HCEC 1CT (cell line): ENCODE measurements around the gene RSAD1.
"Not testable (repeated sequence)": the region's sequence is repeated elsewhere in the genome, so short reads cannot be mapped to it uniquely, and the experiment has no call there.

Experiments
- DNase-seq: peaks from one replicate; pipeline ENCODE4 v3.0.0-alpha.2; 2017

RSAD1 gene

DNA sequence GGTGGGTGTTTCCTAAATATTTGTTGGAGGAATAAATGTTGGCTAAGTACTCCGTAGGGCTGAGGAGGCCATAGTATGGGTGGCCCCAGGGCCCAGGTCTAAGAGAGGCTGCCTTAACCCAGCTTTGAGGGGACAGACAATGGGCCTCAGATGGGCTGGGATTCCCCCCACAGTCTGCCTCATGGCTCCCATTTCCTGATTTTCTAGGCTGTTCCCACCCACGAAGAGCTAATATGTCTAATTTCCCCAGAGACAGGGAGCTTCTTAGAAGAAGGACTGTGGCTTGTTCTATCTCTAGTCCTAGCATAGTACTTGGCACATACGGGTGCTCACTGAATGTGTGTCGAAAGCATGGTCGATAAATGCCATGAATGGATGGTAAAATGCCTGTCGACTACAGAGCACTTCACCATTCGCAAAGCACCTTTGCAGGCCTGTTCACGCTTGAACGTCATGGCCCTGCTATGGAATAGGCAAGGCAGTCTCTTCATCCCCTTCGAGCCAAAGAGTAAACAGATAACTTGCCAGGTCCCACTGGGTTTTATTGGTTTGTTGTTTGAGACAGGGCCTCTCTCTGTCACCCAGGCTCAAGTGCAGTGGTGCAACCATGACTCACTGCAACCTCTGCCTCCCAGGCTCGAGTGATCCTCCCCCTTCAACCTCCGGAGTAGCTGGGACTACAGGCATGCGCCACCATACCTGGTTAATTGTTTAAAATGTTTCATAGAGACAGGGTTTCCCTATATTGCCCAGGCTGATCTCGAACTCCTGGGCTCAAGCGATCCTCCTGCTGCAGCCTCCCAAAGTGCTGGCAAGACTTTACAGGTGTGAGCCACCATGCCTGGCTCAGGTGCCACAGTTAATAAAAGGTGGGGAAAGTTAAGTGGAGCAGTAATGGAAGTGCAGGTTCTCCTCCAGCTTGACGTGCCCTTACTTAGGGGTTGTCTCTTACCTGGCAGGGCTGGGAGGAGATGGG, 19.7 kb upstream of the RSAD1 start:
- peak; percentile 15 for DNase-seq

DNA sequence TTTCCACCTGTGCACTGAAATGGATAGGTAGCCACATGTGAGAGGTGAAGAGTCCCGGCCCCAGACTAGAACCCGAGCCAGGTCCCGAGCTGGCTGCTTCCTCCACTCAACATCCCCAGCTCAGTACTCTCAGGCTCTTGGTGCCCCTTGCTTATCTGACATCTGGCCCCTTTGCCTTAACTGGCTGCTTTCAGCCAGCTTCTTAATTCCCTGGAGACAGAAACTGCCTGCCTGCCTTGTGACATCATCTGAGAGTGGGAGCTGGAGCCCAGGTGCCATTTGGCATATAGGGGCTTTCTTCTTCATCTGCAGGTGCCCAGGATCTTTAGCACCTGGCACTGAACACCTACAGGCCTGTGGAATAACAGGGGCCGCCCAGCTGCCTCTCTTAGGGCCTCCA, 18.9 kb upstream of the RSAD1 start:
- DNase-seq: no peak

DNA sequence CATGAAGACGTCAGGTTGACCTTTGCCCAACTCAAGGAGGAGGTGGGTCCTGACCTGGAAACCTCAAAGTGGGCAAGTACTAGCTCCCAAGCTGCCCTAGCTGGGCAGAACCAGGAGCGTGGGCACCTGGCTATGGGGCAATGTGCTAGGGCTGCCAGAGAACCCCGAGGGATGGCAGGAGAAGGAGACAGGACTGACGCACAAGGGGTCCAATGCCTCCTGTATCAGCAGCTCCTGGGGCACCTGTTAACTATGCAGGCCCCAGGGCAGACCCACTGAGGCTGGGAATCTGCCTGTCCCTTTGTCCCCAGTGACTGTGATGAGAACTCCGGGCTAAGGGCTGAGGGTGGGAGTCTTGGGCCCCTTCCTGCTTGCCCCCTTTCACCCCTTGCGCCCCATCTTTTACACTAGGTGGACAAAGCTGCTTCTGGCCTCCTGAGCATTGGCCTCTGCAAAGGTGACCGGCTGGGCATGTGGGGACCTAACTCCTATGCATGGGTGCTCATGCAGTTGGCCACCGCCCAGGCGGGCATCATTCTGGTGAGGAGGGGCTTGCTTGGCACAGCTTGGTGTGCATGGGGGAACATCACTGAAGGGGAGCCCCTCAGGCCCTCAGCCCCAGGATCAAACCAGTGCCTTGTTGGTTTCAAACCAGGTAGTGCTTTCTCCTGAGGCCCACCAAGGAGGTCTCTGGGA, 17.7 kb upstream of the RSAD1 start:
- no peak for DNase-seq

DNA sequence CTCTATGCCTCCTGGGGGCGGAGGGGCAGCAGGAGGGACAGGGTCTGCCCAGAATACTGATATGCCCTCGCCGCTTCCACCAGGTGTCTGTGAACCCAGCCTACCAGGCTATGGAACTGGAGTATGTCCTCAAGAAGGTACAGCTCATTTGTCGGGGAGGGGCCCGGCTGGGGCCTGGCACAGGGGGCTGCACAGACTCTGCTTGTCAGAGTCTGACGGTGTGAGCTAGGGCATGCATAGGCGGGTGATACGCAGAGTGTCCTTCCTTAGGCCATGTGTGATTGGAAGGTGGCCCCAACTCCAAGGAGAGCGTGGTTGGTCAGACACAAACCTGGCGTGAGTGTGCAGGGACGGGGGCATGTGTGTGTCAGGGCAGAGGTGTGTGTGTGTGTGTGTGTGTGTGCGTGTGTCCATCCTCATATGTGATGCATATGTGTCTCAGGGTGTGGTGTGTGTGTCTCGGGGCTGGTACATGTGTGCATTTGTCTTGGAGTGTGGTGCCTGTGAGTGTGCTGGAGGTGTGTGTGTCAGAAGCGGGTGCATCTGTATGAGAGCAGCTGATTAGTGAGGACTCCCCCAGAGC, 17.0 kb upstream of the RSAD1 start:
- no peak for DNase-seq

DNA sequence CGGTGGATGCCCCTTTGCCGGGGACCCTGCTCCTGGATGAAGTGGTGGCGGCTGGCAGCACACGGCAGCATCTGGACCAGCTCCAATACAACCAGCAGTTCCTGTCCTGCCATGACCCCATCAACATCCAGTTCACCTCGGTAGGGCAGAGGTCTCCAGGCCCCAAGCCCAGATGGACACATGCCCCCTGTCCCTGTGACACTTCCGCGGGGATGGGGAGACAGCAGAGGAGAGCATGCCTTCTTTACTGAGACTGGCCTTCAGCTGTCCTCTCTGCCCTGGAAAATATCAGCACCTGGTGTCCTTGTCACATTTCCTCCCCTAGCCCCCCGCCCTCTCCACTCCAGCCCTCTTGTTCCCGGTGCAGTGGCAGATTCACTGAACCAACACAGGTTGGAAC, 16.2 kb upstream of the RSAD1 start:
- DNase-seq: no peak

DNA sequence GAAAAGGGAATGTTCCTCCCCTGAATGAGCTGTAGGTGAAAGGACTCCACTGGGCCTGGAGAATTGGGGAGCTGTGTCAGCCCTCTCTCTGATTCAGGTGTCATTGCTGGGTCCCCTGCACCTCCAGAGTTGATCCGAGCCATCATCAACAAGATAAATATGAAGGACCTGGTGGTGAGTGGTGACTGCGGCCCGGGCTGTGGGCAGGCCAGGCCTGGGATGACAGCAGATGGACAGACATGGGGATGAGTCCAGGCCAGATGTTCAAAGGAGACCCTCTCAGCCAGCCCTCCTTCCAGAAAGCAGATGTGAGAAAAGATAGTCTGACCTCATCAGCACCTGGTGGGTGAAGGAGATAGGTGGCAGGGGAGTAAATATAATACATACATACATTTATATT, 14.5 kb upstream of the RSAD1 start:
- no peak for DNase-seq

DNA sequence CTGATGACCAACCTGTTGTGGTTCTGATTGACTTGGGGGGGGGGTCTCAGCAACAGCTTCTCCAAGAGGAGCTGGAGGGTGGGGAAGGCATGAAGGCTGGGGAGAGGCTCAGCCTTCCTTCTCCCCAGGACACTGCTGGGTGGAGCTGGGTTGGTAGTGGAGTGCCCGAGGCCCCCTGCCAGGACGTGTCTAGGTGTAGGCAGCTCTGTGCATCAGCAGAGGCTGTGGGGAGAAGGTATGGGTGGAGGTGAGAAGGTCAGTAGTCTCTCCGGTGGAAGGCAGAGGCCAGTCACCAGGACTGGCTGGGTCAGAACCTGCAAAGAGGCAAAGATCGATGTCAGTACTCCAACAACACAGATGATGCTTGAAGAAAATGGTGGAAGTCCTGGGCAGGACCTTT, 13.9 kb upstream of the RSAD1 start:
- DNase-seq: no peak

DNA sequence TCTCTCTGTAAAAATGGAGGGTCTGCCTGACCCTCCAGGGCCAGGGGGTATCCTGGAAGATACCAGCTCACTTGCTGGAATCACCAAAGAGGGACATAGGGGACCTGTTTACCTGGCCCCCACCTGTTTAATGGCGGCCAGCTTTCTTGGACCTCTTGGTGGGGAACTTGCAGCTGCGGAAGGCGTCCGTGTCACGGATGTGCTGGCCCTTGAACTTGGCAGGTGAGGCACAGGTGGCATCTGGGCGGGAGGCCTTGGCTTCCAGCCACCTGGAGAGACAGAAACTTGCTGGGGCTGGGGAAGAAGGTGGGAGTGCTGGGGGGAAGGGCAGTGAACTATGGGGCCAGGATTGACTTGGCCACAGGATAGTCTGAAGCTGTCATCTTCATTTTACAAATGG, 13.5 kb upstream of the RSAD1 start:
- DNase-seq: no peak

DNA sequence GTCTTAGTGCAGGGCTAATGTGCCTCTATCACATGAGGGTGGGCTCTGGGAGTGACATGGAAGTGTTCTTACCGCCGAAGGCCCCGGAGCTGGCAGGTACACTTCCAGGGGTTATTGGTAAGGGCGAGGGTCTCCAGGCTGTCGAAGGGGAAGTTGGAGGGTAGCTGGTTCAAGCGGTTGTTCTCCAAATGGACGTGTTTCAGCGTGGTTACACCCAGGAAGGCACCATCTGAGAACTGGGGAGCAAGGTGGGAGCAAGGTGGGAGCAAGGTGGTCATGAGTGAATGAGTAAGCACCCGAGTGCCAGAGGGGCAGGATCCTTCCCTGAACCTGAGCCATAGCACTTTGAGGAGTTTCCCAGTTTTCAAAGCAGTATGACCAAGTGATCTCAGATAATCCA, 13.0 kb upstream of the RSAD1 start:
- DNase-seq: no peak

DNA sequence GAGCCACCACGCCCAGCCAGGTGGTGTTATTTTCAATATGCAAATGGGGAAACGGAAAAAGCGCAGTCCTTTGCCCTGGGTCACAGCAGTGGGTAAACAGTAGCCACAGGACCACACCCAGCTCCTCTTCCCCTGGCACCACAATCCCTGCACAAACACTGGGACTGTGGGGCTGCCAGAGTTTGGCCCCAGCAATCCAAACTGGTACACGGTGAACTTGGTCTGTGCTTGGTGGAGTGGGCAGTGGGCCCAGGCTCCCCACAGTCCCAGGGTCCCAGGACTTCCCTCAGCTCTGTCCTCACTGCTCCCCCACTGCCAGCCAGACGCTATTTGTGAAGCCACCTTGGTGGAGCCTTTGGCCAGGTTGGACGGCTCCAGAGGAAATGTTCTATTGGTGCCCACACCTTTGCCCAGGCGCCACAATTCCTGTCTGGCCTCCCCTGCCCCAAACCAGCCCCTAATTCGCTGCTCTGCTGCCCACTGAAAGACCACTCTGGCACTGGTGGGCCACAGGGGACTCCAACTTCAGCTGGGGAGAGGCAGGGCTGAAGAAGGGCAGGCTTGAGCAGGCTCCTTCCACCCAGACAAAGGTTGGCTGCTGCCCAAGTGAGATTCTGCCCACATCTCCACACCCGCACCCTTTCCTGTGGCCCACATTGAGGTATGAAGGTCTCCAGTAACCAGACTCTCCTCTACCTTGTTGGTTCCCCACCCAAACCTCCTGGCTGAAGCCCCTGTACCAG, 12.1 kb upstream of the RSAD1 start:
- DNase-seq: no peak

DNA sequence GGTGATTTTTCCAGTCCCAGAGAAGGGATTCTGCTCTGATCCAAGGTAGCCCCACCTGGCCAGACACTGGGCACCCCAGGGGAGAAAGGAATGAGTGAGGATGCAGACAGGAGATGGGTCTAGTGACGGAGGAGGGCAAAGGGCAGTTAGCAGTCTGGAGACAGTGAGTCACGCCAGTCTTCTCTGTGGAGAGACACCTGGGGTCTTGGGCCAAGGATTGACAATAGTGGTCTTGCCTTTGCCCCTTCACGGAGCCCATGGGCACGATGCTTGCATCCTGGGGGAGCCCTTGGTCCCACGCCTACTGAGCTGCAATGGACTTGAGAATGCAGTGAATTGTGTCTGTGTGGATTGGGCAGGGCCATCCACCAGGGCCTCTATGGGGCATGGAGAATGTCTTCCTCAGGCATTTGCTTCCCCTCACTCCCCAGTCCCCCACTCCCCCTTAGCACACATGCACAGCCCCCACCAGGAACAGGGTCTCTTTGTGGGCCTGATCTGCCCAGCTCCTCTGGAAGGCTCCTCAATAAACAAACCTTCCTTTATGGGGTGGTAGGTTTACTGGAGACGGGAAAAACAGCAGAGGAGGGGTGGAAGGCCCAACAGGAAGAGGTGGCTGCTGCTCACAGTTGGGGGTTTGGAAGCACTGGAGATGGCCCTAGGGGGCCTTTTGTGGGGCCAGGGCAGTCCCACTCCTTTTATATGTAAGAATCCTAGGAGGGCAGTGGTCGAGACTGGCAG, 11.4 kb upstream of the RSAD1 start:
- no peak for DNase-seq

DNA sequence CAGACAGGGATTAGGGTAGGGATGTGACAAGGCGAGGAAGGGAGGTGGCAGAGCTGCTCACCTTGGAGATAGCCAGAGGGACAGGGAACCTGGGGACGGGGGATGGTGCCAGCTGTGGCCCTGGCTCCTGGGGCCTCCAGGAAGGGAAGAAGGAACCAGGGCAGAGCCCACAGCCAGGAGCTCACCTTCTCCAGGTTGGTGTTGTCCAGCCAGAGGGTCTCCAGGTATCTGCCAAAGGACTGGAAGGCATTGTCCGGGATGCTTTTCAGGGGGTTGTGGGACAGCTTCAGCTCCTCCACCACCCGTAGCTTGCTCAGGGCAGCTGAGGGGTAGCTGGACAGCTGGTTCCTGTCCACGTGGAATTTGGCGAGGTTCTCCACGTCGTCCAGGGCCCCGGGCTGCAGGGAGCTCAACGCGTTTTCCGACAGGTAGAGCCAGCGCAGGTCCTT, 10.8 kb upstream of the RSAD1 start:
- no peak for DNase-seq

DNA sequence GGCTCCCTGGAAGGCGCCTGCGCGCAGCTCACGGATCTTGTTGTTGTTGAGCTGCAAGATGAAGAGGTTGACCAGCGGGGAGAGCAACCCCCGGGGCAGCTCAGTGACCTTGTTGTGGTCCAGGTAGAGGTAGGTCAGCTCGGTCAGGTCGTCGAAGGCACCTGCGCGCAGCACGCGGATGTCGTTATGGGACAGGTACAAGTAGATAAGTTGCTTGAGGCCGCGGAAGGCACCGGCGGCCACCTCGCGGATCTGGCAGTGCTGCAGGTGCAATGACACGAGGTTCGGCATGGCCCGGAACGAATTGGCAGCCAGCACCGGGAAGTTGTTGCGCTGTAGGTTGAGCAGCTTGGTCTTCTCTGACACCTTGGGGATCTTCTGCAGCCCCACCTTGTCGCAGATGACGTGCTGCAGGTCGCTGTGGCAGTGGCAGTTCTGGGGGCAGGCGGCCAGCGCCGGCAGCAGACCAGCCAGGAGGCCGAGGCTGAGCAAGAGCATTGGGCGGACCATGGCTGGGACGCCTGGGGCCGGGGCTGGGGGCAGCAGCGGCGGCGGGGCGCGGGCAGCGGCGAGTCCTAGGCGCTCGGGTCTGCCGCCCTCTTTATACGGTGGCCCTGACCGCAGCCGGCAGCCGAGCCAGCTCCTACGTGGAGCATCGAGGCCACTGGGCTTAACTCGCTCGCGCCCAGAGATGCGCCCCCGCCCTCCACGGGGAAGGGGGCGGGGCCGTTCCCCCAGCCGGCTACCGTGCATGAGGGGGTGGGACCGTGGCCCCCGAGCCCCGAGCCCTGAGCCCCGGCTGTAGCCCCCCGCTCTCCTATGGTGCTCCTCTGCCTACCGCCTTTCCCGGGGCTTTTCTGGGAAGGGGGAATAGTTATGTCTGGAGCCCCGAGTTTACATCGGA, 10.1 kb upstream of the RSAD1 start, which contains the start of gene CHAD:
TSS of gene CHAD (minus strand) at position 577 of the 904 bp plus-strand sequence. CDS start at position 510, 67 bp downstream.
- no peak for DNase-seq

DNA sequence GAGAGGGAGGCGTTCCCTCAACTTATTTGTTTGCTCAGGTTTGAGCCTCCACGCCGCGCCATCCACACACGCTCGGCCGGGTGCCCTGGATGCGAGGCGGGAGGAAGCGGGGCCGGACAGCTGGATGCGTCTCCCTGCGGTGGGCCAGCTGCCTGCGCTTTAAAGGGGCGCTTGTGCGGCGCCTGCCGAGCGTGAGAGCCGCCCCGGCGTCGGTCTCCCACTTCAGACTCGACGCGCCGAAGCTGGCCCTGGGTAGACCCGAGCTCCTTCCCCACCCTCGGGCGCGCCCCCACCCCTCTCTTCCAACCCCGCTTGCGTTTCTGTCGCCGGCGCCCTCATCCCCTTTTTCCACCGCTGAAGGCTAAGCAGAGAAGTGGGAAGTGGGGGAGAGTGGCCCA, 9.5 kb upstream of the RSAD1 start:
- no peak for DNase-seq

DNA sequence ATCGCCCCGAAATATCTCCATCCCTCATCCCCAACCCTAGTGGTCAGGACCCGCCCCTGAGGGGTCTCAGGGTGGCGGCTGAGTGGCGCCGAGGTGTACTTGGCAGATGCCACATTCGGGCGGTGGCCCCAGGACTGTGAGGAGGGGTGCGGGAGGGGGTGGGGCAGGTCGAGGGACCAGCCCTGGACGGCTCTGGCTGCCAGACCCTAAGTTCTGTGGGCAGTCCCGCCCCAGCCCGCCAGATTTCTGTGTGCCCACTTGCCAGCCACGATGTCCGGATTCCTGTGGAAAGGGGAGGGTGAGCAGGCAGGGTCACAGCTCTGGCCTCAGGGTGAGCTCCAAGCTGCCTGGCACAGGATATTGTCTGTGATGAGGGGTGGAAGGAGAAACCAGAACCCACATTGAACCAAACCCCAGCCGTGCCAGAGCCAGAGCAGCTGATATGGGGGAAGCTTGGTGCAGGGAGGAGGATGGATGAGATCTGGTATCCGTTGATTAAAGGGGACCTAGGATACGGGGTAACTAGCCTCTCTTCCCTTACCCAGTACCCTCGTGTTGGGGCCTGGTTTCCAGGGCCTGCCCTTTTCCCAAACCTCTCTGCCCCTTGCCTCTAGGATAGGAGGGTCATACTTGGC, 8.9 kb upstream of the RSAD1 start:
- no peak for DNase-seq

DNA sequence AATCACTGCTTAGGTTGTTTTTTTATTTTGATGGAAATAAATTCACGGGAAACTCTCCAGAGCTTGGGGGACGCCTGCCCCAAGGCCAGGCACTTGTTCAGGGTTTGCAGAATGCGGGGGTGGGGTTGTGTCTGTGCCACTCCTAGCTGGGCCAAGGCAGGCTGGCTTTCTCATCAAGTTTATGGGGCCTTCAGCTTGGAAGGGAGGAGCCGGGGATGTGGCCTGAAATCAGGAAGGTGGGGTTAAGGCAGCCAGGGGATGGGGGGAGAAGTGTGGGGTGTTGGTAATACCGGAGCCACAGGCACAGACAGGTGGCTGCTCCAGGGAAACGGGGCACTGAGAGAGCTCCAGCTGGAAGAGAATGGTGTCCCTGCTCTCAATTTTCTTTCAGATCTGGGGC, 8.2 kb upstream of the RSAD1 start:
- no peak for DNase-seq

DNA sequence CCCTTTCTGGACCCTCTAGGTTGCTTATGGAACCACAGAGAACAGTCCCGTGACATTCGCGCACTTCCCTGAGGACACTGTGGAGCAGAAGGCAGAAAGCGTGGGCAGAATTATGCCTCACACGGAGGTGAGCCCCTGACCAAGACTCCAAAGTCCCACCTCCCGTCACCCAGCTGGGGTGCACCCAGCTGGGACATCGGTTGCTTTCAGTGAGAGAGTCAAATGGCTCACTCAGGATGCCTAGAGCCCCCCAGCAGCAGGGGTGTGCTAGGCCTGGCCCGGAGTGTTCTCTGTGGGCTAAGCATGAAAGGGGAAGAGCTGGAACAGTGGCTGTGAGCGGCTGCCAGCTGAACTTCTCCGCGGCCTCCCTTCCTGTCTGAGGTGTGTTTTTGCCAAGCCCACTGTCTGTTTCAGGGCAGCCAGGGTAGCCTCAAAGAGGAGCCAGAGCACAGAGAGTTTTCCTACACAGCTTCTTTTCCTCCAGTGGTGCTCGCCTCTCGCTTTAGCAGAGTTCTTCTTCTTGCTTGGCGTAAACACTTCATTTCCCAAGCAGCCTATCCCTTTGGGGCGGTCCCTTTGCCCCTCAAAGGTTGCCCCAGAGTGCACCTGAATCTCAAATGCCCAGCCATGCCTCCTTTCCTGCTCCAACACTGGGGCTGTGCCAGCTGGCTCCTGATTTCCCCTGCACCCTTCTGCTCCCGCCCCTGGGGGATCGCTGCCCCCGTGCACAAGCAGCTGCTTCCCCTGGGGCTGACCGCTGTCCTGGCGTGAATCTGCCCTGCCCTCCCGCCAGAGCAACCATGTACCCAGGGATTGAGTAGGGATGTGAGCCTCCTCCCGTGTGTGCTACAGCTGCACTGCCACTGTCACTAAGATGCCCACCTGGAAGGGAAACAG, 7.4 kb upstream of the RSAD1 start:
- no peak for DNase-seq

DNA sequence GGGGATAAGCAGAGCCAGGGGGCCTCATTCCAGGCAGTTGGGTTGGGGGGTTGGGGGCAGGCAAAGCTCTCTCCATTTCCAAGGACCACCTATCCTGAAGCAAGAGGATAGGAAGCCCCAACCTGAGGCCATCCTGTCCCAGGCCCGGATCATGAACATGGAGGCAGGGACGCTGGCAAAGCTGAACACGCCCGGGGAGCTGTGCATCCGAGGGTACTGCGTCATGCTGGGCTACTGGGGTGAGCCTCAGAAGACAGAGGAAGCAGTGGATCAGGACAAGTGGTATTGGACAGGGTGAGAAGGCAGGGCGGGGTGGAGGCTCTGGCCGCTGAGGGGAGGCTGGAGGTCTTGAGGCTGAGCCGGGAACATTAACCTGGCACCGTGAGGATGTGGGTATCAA, 6.4 kb upstream of the RSAD1 start:
- no peak for DNase-seq

DNA sequence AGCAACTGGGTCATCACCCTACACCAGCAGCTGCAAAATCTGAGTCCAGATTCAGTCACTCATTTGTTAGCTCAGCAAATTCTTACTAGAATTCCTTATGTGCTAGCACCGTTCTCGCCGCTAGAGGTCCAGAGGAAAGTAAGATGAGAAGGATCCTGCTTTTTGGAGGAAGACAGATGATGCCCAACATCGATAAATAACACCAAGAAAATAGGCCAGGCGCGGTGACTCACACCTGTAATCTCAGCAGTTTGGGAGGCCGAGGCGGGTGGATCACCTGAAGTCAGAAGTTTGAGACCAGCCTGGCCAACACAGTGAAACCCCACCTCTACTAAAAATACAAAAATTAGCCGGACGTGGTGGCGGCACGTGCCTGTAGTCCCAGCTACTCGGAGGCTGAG, 5.9 kb upstream of the RSAD1 start:
- DNase-seq: not testable (repeated sequence)

DNA sequence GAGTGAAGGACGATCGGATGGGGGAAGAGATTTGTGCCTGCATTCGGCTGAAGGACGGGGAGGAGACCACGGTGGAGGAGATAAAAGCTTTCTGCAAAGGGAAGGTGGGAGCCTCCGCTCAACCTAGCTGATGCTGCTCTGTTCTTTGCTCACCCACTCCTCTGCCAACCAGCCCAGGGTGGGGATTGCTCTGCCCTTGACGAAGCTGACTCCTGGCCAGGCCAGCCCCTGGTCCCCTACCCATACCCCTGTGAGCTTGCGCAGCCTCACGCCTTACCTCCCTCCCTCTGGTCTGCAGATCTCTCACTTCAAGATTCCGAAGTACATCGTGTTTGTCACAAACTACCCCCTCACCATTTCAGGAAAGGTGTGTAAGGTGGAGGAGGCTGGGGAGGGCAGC, 4.8 kb upstream of the RSAD1 start:
- DNase-seq: no peak
